ENCODE data around the gene CFAP46.

- TF ChIP-seq CTCF (conservative IDR thresholded peaks at IDR 0.05; ENCODE audit: low read depth in 2 of 2): no peak
- no peak for TF ChIP-seq EZH2 (IDR thresholded peaks at IDR 0.05; ENCODE audit: low read depth, unreplicated experiment)
- no peak for TF ChIP-seq POLR2AphosphoS5 (IDR thresholded peaks at IDR 0.05; ENCODE audit: low read depth)
- no peak for TF ChIP-seq REST (IDR thresholded peaks at IDR 0.05; ENCODE audit: unreplicated experiment)
- TF ChIP-seq EZH2phosphoT487 (IDR thresholded peaks at IDR 0.05; ENCODE audit: unreplicated experiment): no peak
Observed at GRCh38 chr10:132904814-132905649, 37.3 kb downstream of the CFAP46 start.
